Fibroblast of lung (primary cell): Measurements from ENCODE around the gene SMAD3.

Experiments
- CTCF ChIP-seq, 2 donors: IDR thresholded peaks in 1 of 2; conservative IDR thresholded peaks in 1 of 2; 1 replicate in 1 of 2; 2 replicates in 1 of 2; pipeline ENCODE4 v1.5.1; 2011 to 2012; ENCODE audit warnings: low read length in 2 of 2, control low read depth in 1 of 2, inconsistent platforms in 1 of 2, low read depth in 1 of 2, mild to moderate bottlenecking in 1 of 2
- EZH2 ChIP-seq: IDR thresholded peaks from 2 replicates; pipeline ENCODE4 v1.5.1; 2012; ENCODE audit warnings: low read length, control low read depth, mild to moderate bottlenecking; ENCODE audit errors: missing control alignments

DNA sequence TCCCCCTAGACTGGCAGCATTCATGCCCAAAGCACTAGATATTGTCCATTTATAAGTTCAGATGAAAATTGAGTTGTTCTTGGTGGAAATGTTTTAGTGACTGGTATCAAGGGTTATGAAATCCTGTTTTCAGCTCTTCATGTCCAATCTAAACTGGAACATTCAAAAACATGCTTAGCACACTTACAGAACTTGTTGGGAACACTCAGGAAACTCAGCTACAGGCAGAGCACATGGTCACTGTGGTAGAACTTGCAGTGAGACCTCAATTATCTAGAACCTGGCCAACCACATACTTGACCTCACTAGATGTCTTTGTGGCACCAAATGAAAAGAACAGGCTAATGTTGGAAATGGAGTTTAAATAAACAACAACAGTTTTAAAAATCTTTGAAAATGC, 88.8 kb downstream of the SMAD3 start:
- TF ChIP-seq CTCF (conservative IDR thresholded peaks at IDR 0.05 in 1 of 2, IDR thresholded peaks at IDR 0.05 in 1 of 2; ENCODE audit: low read depth in 1 of 2, low read length in 2 of 2) (no peak), EZH2 (no peak)
